ENCODE data around the gene MAGEB5. TPM values are rescaled to one million over a fixed set of nuclear protein-coding genes. Genes with fewer than 3 reads are reported as not detected.

Gene MAGEB5
- total and polyA plus RNA-seq, 9 of the 15 experiments (the other 6 are each of a cell fraction or from before 2014, with no cell fraction given), result not detected

GRCh38 chrX:26208012-26208411 lies 8.0 kb upstream of the MAGEB5 start:
- no peaks in the 10 kb centered on the region for H3K4me1 ChIP-seq (replicated peaks in 1 of 2; ENCODE audit: control insufficient read depth in 2 of 2, insufficient read depth in 2 of 2, low read length in 2 of 2)
- H2AFZ ChIP-seq (ENCODE audit: low read depth, low read length), result no peak overlapping the region
- H3K27me3 ChIP-seq (ENCODE audit: control insufficient read depth in 2 of 2, insufficient read depth in 2 of 2, low read length in 2 of 2), result no peaks in the 10 kb centered on the region
- WGBS (ENCODE audit: insufficient coverage, low coverage, missing lambda C conversion rate), result 0% methylated on average over 3 of the region's 3 CpGs
- ChIA-PET POLR2A (no interaction called here), CTCF (ENCODE audit: low intra/inter-chr PET ratio) (no interaction called here)
- DNase-seq (ENCODE audit: extremely low read depth in 1 of 4, low spot score in 3 of 4) (no peak), FAIRE-seq (no peak), ATAC-seq (no peak)
- no peak overlapping the region for H3K4me2 ChIP-seq (ENCODE audit: insufficient read depth, low read length)
- intact Hi-C loops (cut with micrococcal nuclease), result no loop called here
- no peak overlapping the region for H3K9ac ChIP-seq (ENCODE audit: insufficient read depth in 1 of 2, low read depth in 2 of 2, low read length in 2 of 2)
- no peaks in the 10 kb centered on the region for H3K36me3 ChIP-seq (ENCODE audit: control insufficient read depth, insufficient read depth, low read length)
- no peaks in the 10 kb centered on the region for H3K79me2 ChIP-seq (ENCODE audit: control insufficient read depth, insufficient read depth, low read length)
- no peaks in the 10 kb centered on the region for H4K20me1 ChIP-seq (replicated peaks; ENCODE audit: control insufficient read depth, insufficient read depth, low read length)
- H3K27ac ChIP-seq (ENCODE audit: extremely low read depth, low read depth, low read length), result no peak overlapping the region
- in situ Hi-C loops (cut with MboI), result no loop called here
- TF ChIP-seq SNRNP70 (optimal IDR thresholded peaks at IDR 0.05; ENCODE audit: low read depth, low read length) (no peak), STAT5B (CRISPR knock-in tag; IDR thresholded peaks at IDR 0.05) (no peak), MTA2 (IDR thresholded peaks at IDR 0.05; ENCODE audit: low read depth) (no peak), ZNF24 (IDR thresholded peaks at IDR 0.05) (no peak), TEAD1 (CRISPR knock-in tag; IDR thresholded peaks at IDR 0.05) (no peak), RAD21 (CRISPR knock-in tag; conservative IDR thresholded peaks at IDR 0.05 in 1 of 2, IDR thresholded peaks at IDR 0.05 in 1 of 2) (no peak), FOXA1 (IDR thresholded peaks at IDR 0.05; ENCODE audit: borderline replicate concordance) (no peak), PHF21A (IDR thresholded peaks at IDR 0.05; ENCODE audit: borderline replicate concordance, low read depth) (no peak), PPARD (CRISPR knock-in tag; IDR thresholded peaks at IDR 0.05) (no peak), ATF7 (IDR thresholded peaks at IDR 0.05) (no peak), RAD51 (IDR thresholded peaks at IDR 0.05; ENCODE audit: borderline replicate concordance, low read depth) (no peak), THRAP3 (IDR thresholded peaks at IDR 0.05; ENCODE audit: borderline replicate concordance) (no peak), PYGO2 (tag; IDR thresholded peaks at IDR 0.05) (no peak), ZNF41 (CRISPR knock-in tag; conservative IDR thresholded peaks at IDR 0.05) (no peak), MEF2D (tag; conservative IDR thresholded peaks at IDR 0.05; ENCODE audit: low read depth) (no peak), ZNF384 (IDR thresholded peaks at IDR 0.05; ENCODE audit: low read depth, low read length) (no peak), PTRF (tag; IDR thresholded peaks at IDR 0.05) (no peak)
- TF ChIP-seq, protein P1, sequence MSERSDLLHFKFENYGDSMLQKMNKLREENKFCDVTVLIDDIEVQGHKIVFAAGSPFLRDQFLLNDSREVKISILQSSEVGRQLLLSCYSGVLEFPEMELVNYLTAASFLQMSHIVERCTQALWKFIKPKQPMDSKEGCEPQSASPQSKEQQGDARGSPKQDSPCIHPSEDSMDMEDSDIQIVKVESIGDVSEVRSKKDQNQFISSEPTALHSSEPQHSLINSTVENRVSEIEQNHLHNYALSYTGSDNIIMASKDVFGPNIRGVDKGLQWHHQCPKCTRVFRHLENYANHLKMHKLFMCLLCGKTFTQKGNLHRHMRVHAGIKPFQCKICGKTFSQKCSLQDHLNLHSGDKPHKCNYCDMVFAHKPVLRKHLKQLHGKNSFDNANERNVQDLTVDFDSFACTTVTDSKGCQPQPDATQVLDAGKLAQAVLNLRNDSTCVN (CRISPR knock-in tag; IDR thresholded peaks at IDR 0.05), result no peak
- TF ChIP-seq, protein P2, sequence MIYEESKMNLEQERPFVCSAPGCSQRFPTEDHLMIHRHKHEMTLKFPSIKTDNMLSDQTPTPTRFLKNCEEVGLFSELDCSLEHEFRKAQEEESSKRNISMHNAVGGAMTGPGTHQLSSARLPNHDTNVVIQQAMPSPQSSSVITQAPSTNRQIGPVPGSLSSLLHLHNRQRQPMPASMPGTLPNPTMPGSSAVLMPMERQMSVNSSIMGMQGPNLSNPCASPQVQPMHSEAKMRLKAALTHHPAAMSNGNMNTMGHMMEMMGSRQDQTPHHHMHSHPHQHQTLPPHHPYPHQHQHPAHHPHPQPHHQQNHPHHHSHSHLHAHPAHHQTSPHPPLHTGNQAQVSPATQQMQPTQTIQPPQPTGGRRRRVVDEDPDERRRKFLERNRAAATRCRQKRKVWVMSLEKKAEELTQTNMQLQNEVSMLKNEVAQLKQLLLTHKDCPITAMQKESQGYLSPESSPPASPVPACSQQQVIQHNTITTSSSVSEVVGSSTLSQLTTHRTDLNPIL (CRISPR knock-in tag; IDR thresholded peaks at IDR 0.05), result no peak
- H3K9me1 ChIP-seq (ENCODE audit: control insufficient read depth, insufficient read depth, low read length), result no peaks in the 10 kb centered on the region
- no TSS peak for BruUV-seq (replicated peaks)
- H3K4me3 ChIP-seq, result no peak overlapping the region
- no peaks in the 10 kb centered on the region for H3K9me3 ChIP-seq (replicated peaks; ENCODE audit: control insufficient read depth, insufficient read depth, low read depth, low read length)

All from K562 (cell line).